ENCODE results near the gene MEX3D.

The MEX3D gene

GRCh38 chr19:1598777-1599459 is 30.8 kb upstream of the MEX3D start:
- TF ChIP-seq FOXP2 (optimal IDR thresholded peaks at IDR 0.05; ENCODE audit: borderline replicate concordance, extremely low read depth, extremely low read length, insufficient read depth) (no peak), POLR2AphosphoS5 (IDR thresholded peaks at IDR 0.05; ENCODE audit: low read depth, low read length) (no peak), REST (IDR thresholded peaks at IDR 0.05; ENCODE audit: insufficient read depth in 1 of 2, low read depth in 2 of 2, low read length in 2 of 2) (no peak), SIN3A (IDR thresholded peaks at IDR 0.05; ENCODE audit: borderline replicate concordance, insufficient read depth, low read length) (no peak), TAF1 (IDR thresholded peaks at IDR 0.05; ENCODE audit: borderline replicate concordance, insufficient read depth, low read length) (no peak)

GRCh38 chr19:1593501-1593772 is 25.3 kb upstream of the MEX3D start:
- TF ChIP-seq TAF1 (IDR thresholded peaks at IDR 0.05; ENCODE audit: borderline replicate concordance, insufficient read depth, low read length): no peak
- TF ChIP-seq FOXP2 (optimal IDR thresholded peaks at IDR 0.05; ENCODE audit: borderline replicate concordance, extremely low read depth, extremely low read length, insufficient read depth): no peak
- no peak for TF ChIP-seq SIN3A (IDR thresholded peaks at IDR 0.05; ENCODE audit: borderline replicate concordance, insufficient read depth, low read length)
- TF ChIP-seq REST (IDR thresholded peaks at IDR 0.05; ENCODE audit: insufficient read depth in 1 of 2, low read depth in 2 of 2, low read length in 2 of 2): no peak
- TF ChIP-seq POLR2AphosphoS5 (IDR thresholded peaks at IDR 0.05; ENCODE audit: low read depth, low read length): no peak

- TF ChIP-seq SIN3A (IDR thresholded peaks at IDR 0.05; ENCODE audit: borderline replicate concordance, insufficient read depth, low read length): 0 out of 2 replicates have a peak, but pooled peaks have one; percentile 37
- peak; percentile 97 for TF ChIP-seq POLR2AphosphoS5 (IDR thresholded peaks at IDR 0.05; ENCODE audit: low read depth, low read length)
- 0 out of 2 replicates have a peak, but pooled peaks have one; percentile 28 for TF ChIP-seq TAF1 (IDR thresholded peaks at IDR 0.05; ENCODE audit: borderline replicate concordance, insufficient read depth, low read length)
- no peak for TF ChIP-seq REST (IDR thresholded peaks at IDR 0.05; ENCODE audit: insufficient read depth in 1 of 2, low read depth in 2 of 2, low read length in 2 of 2)
Measured at GRCh38 chr19:1592755-1593500, 24.8 kb upstream of the MEX3D start, which contains the start of gene MBD3. Gene MBD3, minus strand, starts transcription at chr19:1592865. Its CDS starts 234 bp downstream, at chr19:1592631.

- TF ChIP-seq POLR2AphosphoS5 (IDR thresholded peaks at IDR 0.05; ENCODE audit: low read depth, low read length) (peak; percentile 84; the same call in 1 of the 2 replicates), SIN3A (IDR thresholded peaks at IDR 0.05; ENCODE audit: borderline replicate concordance, insufficient read depth, low read length) (no peak), REST (IDR thresholded peaks at IDR 0.05; ENCODE audit: insufficient read depth in 1 of 2, low read depth in 2 of 2, low read length in 2 of 2) (peak in 1 of 2 experiments; percentile 60; a peak in 2 of 4 replicates), FOXP2 (optimal IDR thresholded peaks at IDR 0.05; ENCODE audit: borderline replicate concordance, extremely low read depth, extremely low read length, insufficient read depth) (peak; percentile 83), TAF1 (IDR thresholded peaks at IDR 0.05; ENCODE audit: borderline replicate concordance, insufficient read depth, low read length) (peak; percentile 97)
Measured at GRCh38 chr19:1592024-1592754, 24.1 kb upstream of the MEX3D start.

All from PFSK-1 (cell line).